ENCODE results near the gene ACAN. TPM values are rescaled to one million over a fixed set of nuclear protein-coding genes. Genes with fewer than 3 reads are reported as not detected.

The ACAN gene
- total RNA-seq, 1 donor from 2014 or later, result 0.03 TPM

GRCh38 chr15:88791637-88792036, 11.6 kb upstream of the ACAN start:
- Mint-ChIP-seq H3K27me3 (ENCODE audit: unreplicated experiment) (peaks cover 6% of the 10 kb centered on the region), H3K4me3 (ENCODE audit: unreplicated experiment) (no peak overlapping the region), H3K27ac (ENCODE audit: unreplicated experiment) (no peak overlapping the region)

GRCh38 chr15:88792342-88793282, 10.6 kb upstream of the ACAN start:
- peaks cover 6% of the 10 kb centered on the region for H3K27me3 Mint-ChIP-seq (ENCODE audit: unreplicated experiment)
- TF ChIP-seq, protein P1, sequence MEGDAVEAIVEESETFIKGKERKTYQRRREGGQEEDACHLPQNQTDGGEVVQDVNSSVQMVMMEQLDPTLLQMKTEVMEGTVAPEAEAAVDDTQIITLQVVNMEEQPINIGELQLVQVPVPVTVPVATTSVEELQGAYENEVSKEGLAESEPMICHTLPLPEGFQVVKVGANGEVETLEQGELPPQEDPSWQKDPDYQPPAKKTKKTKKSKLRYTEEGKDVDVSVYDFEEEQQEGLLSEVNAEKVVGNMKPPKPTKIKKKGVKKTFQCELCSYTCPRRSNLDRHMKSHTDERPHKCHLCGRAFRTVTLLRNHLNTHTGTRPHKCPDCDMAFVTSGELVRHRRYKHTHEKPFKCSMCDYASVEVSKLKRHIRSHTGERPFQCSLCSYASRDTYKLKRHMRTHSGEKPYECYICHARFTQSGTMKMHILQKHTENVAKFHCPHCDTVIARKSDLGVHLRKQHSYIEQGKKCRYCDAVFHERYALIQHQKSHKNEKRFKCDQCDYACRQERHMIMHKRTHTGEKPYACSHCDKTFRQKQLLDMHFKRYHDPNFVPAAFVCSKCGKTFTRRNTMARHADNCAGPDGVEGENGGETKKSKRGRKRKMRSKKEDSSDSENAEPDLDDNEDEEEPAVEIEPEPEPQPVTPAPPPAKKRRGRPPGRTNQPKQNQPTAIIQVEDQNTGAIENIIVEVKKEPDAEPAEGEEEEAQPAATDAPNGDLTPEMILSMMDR (IDR thresholded peaks at IDR 0.05; ENCODE audit: unreplicated experiment), result no peak
- H3K27ac Mint-ChIP-seq (ENCODE audit: unreplicated experiment), result no peak overlapping the region
- peaks cover 3% of the 10 kb centered on the region for H3K36me3 Mint-ChIP-seq (ENCODE audit: low read depth, unreplicated experiment)
- H3K9me3 Mint-ChIP-seq (ENCODE audit: unreplicated experiment), result no peaks in the 10 kb centered on the region
- no peak for DNase-seq (ENCODE audit: low spot score)
- no peaks in the 10 kb centered on the region for H3K4me1 Mint-ChIP-seq (ENCODE audit: unreplicated experiment)
- H3K4me3 Mint-ChIP-seq (ENCODE audit: unreplicated experiment), result no peak overlapping the region

More at GRCh38 chr15:88791637-88792036, 11.6 kb upstream of the ACAN start:
- H3K9me3 Mint-ChIP-seq (ENCODE audit: unreplicated experiment), result no peaks in the 10 kb centered on the region
- TF ChIP-seq, protein P1 (IDR thresholded peaks at IDR 0.05; ENCODE audit: unreplicated experiment), result no peak
- no peaks in the 10 kb centered on the region for H3K4me1 Mint-ChIP-seq (ENCODE audit: unreplicated experiment)
- H3K36me3 Mint-ChIP-seq (ENCODE audit: low read depth, unreplicated experiment), result peaks cover 3% of the 10 kb centered on the region
- DNase-seq (ENCODE audit: low spot score), result no peak

DNA sequence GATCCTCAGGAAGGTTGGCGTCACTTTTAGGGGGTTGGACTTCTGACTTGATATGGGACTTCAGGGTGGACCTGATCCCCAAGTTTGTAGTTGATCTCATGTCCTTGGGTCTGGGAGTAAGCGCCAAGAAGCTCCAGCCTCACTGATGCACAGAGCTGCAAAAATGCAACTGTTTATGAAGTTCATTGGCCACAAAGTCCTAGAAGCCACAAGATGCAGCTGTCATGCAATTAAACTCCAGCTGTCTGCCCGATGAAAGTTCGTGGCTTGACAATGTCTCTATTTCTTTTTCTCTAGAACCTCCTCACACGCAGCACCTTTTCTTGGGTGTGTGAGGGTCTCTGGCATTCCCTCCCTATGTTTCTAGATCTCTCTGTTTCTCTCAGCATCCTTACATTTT, 9.2 kb upstream of the ACAN start:
- Mint-ChIP-seq H3K4me1 (ENCODE audit: unreplicated experiment) (no peaks in the 10 kb centered on the region), H3K27ac (ENCODE audit: unreplicated experiment) (no peak overlapping the region), H3K9me3 (ENCODE audit: unreplicated experiment) (no peaks in the 10 kb centered on the region), H3K27me3 (ENCODE audit: unreplicated experiment) (peaks cover 9% of the 10 kb centered on the region), H3K4me3 (ENCODE audit: unreplicated experiment) (no peak overlapping the region), H3K36me3 (ENCODE audit: low read depth, unreplicated experiment) (peaks cover 3% of the 10 kb centered on the region)
- DNase-seq (ENCODE audit: low spot score), result no peak
- TF ChIP-seq, protein P1 (IDR thresholded peaks at IDR 0.05; ENCODE audit: unreplicated experiment), result no peak

DNA sequence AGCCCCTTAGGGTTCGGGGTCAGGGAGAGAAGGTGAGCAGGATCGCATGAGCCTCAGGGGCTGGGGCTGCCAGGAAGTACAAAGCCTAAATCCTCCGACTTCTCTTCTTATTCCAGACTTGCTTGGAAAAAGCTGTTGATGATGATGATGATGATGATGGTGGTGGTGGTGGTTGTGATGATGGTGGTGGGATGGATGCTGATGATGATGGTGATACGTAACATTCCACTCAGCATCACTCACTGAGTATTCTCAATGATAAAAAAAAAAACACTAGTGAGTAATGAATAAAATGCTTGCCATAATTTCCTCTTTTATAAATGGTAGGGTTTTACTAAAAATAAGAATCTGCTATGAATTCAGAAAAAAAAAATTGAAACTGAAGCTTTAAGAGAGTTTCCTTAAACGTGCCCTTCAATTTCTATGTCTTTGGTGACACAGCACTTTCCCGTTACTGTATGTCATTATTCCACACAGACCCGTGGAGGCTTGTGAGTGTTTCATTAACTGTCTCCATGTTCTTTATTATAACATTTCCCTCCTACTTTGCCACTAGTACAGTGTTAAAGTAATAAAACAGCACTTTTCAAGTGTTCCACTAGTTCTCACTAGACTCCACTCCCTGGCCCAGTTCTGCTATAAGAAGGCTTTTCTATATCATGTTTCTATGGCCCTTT, 5.4 kb upstream of the ACAN start:
- Mint-ChIP-seq H3K4me3 (ENCODE audit: unreplicated experiment) (no peak overlapping the region), H3K9me3 (ENCODE audit: unreplicated experiment) (no peaks in the 10 kb centered on the region), H3K27me3 (ENCODE audit: unreplicated experiment) (peaks cover 14% of the 10 kb centered on the region), H3K4me1 (ENCODE audit: unreplicated experiment) (peaks cover 4% of the 10 kb centered on the region), H3K36me3 (ENCODE audit: low read depth, unreplicated experiment) (no peaks in the 10 kb centered on the region), H3K27ac (ENCODE audit: unreplicated experiment) (no peak overlapping the region)
- TF ChIP-seq, protein P1 (IDR thresholded peaks at IDR 0.05; ENCODE audit: unreplicated experiment), result no peak
- DNase-seq (ENCODE audit: low spot score), result no peak

Measured in endothelial cell (in vitro differentiated cells).